GM12865 (cell line): Measurements from ENCODE around the gene IL5RA.
A peak's percentile ranks its signal among the peaks of the same experiment; 100 is the strongest.

ENCODE experiments used
- DNase-seq: peaks from one replicate; pipeline ENCODE4 v3.0.0; 2010; ENCODE audit warnings: low read depth
- H3K4me3 ChIP-seq: 2 replicates; pipeline ENCODE4 v1.5.1; 2011; ENCODE audit warnings: mild to moderate bottlenecking, low read depth, low read length, control low read depth
- CTCF ChIP-seq: IDR thresholded peaks from 2 replicates; pipeline ENCODE4 v1.5.1; 2011; ENCODE audit warnings: low read length, control low read depth, low read depth, inconsistent platforms; ENCODE audit not compliant: insufficient read depth; ENCODE audit errors: missing control alignments

The IL5RA gene

GRCh38 chr3:3137526-3137925, 27.4 kb upstream of the IL5RA start:
- no peak for DNase-seq
- TF ChIP-seq CTCF = no peak

GRCh38 chr3:3134750-3135448, 24.7 kb upstream of the IL5RA start:
- no peak for TF ChIP-seq CTCF
- DNase-seq = no peak
- no peak overlapping the region for H3K4me3 ChIP-seq

More at GRCh38 chr3:3137526-3137925, 27.4 kb upstream of the IL5RA start:
- no peak overlapping the region for H3K4me3 ChIP-seq

GRCh38 chr3:3133500-3133899, 23.3 kb upstream of the IL5RA start:
- TF ChIP-seq CTCF = no peak
- no peak overlapping the region for H3K4me3 ChIP-seq
- no peak for DNase-seq

- no peak overlapping the region for H3K4me3 ChIP-seq
- DNase-seq = peak; percentile 68
- no peak for TF ChIP-seq CTCF
These were observed 19.4 kb upstream of the IL5RA start for GRCh38 chr3:3129579-3129978.

- peak overlapping the region; percentile 78 for H3K4me3 ChIP-seq
- peak; percentile 53 for DNase-seq
- TF ChIP-seq CTCF = no peak
These were observed 17.3 kb upstream of the IL5RA start for GRCh38 chr3:3127432-3128010.

GRCh38 chr3:3126477-3127431, 16.6 kb upstream of the IL5RA start, which contains the start of gene TRNT1:
Gene TRNT1 (plus strand): TSS chr3:3126940. CDS start chr3:3129041, 2,101 bp downstream.
- TF ChIP-seq CTCF = no peak
- peak; percentile 97 for DNase-seq
- H3K4me3 ChIP-seq = peak within 1 kb of the TSS; percentile 78
